CD4-positive, alpha-beta T cell treated with Interferon alpha-2 for 1 hour (primary cell): Measurements from ENCODE around the gene APOA5.
A peak's percentile ranks its signal among the peaks of the same experiment; 100 is the strongest.
"Not testable (repeated sequence)": the region's sequence is repeated elsewhere in the genome, so short reads cannot be mapped to it uniquely, and the experiment has no call there.

Experiments used
- DNase-seq, 2 donors: peaks; one replicate each; pipeline ENCODE4 v3.0.0-alpha.2; 2020 to 2022

APOA5 gene

GRCh38 chr11:116772443-116773202, 19.1 kb downstream of the APOA5 start, which contains the start of gene BUD13:
Gene BUD13, minus strand, starts transcription at chr11:116772987. Its CDS starts 23 bp downstream, at chr11:116772964.
- peak; percentile 89 to 95 for DNase-seq

DNA sequence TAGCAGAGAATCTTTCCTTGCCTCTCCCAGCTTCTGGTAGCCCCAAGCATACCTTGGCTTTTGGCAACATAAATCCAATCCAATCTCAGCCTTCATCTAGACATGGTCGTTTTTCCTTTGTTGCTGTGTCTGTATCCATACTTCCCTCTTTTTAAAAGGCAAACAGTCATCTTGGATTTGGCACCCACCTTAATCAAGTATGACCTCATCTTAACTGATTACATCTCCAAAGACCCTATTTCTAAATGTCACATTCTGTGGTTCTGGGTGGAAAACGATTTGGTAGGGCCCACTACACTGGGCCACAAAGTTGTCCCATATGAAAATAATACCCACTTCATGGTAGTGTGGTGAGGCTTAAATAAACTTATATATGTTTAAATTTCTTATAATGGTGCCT, 19.7 kb downstream of the APOA5 start:
- no peak for DNase-seq

GRCh38 chr11:116762132-116762531, 29.5 kb downstream of the APOA5 start:
- no peak for DNase-seq

DNA sequence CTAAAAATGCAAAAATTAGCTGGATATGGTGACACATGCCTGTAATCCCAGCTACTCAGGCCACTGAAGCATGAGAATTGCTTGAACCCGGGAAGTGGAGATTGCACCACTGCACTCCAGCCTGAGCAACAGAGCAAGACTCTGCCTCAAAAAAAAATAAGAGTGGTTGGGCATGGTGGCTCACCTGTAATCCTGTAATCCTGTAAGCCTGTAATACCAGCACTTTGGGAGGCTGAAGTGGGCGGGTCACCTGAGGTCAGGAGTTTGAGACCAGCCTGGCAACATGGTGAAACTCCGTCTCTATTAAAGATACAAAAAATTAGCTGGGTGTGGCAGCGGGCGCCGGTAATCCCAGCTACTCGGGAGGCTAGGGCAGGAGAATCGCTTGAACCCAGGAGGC, 35.6 kb downstream of the APOA5 start:
- not testable (repeated sequence) for DNase-seq

DNA sequence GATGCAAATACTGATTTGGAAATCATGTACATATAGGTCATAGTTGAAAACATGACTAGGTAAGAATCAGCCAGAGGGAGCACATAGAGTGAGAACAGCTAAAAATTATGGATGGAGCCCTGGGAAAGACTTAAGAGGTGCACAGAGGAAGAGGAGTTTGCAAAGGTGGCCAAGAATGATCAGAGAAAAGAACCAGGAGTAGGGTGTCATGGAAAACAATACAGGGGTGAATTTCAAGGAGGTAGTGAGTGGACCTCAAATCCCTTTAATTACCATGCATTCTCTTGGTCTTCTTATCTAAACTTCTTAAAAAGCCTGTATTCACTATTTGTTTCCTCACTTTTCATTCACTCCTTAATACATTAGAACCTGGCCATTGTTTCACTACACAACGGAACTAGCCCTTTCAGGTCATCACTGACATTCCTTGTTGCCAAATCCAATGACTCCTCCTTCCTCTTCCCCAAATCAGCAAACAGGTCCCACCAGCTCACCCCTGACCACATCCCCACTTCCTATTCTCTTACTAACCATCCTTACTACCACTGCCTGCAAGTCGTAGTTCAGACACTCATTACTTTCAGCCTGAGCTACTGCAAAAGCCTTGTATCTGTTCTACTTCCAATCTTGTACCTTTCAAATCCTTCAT, 41.5 kb downstream of the APOA5 start:
- DNase-seq: no peak

DNA sequence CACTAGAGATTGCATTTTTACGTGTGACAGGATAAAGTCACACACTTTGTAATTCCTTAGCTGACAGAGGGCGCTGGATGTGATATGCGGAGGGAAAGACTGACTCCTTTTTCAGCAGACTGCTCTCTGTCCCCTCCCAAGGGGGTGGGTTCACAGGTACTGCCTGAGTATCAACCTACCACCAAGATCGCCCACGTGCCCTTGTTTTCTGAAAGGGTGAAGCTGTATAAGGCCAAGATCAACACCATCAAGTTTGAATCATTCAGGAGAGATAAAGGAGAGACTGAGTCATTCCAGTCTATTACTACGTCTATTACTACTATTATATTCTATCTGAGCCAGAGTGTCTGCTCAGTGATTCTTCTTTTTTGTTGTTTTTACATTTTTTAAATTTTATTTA, 49.6 kb downstream of the APOA5 start:
- no peak for DNase-seq

DNA sequence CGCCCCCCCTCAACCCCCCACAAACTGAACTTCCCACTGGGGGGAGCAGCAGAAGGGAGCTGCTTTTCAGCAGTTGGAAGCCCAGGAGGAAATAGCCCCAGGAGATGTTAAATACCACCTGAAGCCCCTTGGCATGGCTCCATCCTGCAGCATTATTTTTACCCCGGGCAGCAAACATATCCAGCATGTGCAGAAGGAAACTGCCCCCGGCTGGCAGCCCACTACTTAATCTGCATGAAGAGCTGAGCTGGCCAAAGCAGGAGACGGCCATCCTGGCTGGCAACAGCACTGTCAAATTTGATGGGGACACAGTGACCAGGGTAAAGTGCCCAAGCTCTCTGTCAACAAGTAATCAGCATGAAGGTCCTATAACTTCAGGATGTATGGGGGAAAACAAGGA, 50.9 kb downstream of the APOA5 start:
- DNase-seq: no peak
